Transverse colon (tissue), 4 donors: ENCODE measurements around the gene ARL8B.

Experiments
- EP300 ChIP-seq: sonication (generic); formaldehyde crosslinking; IDR thresholded peaks from one replicate; pipeline ENCODE4 v1.6.1; 2017; ENCODE audit warnings: antibody characterized with exemption, low read depth
- POLR2A ChIP-seq: fragments of 450-650 bp; IDR thresholded peaks from one replicate; pipeline ENCODE4 v1.6.1; 2016; ENCODE audit warnings: antibody characterized with exemption, mild to moderate bottlenecking, moderate library complexity
- POLR2AphosphoS5 ChIP-seq, 3 donors: sonication (generic); formaldehyde crosslinking; IDR thresholded peaks; one replicate each; pipeline ENCODE4 v1.6.1; 2016; ENCODE audit warnings: antibody characterized with exemption in 3 of 3
- TF ChIP-seq, protein P1 (sequence below), 5 experiments: fragments of 200-600 bp in 3 of 5; fragments of 450-650 bp in 2 of 5; sonication (generic) in 3 of 5; IDR thresholded peaks; 1 replicate in 2 of 5; 2 replicates in 3 of 5; pipeline ENCODE4 v1.5.1; 2016 to 2017; ENCODE audit warnings: antibody characterized with exemption in 5 of 5, inconsistent platforms in 3 of 5, mild to moderate bottlenecking in 2 of 5, moderate library complexity in 1 of 5

DNA sequence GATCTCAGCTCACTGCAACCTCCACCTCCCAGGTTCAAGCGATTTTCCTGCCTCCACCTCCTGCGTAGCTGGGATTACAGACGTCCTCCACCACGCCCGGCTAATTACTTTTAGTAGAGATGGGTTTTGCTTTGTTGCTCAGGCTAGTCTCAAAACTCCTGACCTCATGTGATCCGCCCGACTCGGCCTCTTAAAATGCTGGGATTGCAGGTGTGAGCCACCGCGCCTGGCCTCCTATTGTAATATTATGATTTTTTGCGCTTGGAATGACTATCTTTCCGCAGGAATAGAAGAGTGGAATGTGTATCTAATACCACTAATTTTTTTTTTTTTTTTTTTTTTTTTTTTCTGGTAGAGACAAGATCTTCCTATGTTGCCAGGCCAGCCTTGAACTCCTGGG lies 1.8 kb downstream of the ARL8B start:
- no peak for TF ChIP-seq EP300
- TF ChIP-seq, protein P1, sequence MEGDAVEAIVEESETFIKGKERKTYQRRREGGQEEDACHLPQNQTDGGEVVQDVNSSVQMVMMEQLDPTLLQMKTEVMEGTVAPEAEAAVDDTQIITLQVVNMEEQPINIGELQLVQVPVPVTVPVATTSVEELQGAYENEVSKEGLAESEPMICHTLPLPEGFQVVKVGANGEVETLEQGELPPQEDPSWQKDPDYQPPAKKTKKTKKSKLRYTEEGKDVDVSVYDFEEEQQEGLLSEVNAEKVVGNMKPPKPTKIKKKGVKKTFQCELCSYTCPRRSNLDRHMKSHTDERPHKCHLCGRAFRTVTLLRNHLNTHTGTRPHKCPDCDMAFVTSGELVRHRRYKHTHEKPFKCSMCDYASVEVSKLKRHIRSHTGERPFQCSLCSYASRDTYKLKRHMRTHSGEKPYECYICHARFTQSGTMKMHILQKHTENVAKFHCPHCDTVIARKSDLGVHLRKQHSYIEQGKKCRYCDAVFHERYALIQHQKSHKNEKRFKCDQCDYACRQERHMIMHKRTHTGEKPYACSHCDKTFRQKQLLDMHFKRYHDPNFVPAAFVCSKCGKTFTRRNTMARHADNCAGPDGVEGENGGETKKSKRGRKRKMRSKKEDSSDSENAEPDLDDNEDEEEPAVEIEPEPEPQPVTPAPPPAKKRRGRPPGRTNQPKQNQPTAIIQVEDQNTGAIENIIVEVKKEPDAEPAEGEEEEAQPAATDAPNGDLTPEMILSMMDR (IDR thresholded peaks at IDR 0.05), result no peak
- TF ChIP-seq POLR2A, result no peak
- TF ChIP-seq POLR2AphosphoS5 (IDR thresholded peaks at IDR 0.05), result no peak
